Thyroid gland (tissue), 4 donors: ENCODE measurements around the gene C17orf113.

Experiments
- POLR2A ChIP-seq, 2 donors: fragments of 450-650 bp; IDR thresholded peaks; one replicate each; pipeline ENCODE4 v1.6.1; 2017; ENCODE audit warnings: antibody characterized with exemption in 2 of 2, mild to moderate bottlenecking in 2 of 2, moderate library complexity in 1 of 2
- TF ChIP-seq, protein P1 (sequence below), 6 experiments: fragments of 200-600 bp in 3 of 6; fragments of 450-650 bp in 3 of 6; sonication (generic) in 3 of 6; IDR thresholded peaks; one replicate each; pipeline ENCODE4 v1.5.1; 2016 to 2019; ENCODE audit warnings: antibody characterized with exemption in 6 of 6, mild to moderate bottlenecking in 2 of 6, inconsistent platforms in 1 of 6, moderate library complexity in 1 of 6

GRCh38 chr17:42018988-42019387 is 31.4 kb downstream of the C17orf113 start:
- TF ChIP-seq POLR2A (IDR thresholded peaks at IDR 0.05), result no peak
- TF ChIP-seq, protein P1, sequence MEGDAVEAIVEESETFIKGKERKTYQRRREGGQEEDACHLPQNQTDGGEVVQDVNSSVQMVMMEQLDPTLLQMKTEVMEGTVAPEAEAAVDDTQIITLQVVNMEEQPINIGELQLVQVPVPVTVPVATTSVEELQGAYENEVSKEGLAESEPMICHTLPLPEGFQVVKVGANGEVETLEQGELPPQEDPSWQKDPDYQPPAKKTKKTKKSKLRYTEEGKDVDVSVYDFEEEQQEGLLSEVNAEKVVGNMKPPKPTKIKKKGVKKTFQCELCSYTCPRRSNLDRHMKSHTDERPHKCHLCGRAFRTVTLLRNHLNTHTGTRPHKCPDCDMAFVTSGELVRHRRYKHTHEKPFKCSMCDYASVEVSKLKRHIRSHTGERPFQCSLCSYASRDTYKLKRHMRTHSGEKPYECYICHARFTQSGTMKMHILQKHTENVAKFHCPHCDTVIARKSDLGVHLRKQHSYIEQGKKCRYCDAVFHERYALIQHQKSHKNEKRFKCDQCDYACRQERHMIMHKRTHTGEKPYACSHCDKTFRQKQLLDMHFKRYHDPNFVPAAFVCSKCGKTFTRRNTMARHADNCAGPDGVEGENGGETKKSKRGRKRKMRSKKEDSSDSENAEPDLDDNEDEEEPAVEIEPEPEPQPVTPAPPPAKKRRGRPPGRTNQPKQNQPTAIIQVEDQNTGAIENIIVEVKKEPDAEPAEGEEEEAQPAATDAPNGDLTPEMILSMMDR (IDR thresholded peaks at IDR 0.05), result no peak
